GM21367 (cell line): ENCODE results near the gene VPS8.

ENCODE experiments used
- ATAC-seq: cut with Tn5 transposase; IDR thresholded peaks from one replicate; pipeline ENCODE4 v1.9.1; 2021; ENCODE audit not compliant: unreplicated experiment

VPS8 gene, protein sequence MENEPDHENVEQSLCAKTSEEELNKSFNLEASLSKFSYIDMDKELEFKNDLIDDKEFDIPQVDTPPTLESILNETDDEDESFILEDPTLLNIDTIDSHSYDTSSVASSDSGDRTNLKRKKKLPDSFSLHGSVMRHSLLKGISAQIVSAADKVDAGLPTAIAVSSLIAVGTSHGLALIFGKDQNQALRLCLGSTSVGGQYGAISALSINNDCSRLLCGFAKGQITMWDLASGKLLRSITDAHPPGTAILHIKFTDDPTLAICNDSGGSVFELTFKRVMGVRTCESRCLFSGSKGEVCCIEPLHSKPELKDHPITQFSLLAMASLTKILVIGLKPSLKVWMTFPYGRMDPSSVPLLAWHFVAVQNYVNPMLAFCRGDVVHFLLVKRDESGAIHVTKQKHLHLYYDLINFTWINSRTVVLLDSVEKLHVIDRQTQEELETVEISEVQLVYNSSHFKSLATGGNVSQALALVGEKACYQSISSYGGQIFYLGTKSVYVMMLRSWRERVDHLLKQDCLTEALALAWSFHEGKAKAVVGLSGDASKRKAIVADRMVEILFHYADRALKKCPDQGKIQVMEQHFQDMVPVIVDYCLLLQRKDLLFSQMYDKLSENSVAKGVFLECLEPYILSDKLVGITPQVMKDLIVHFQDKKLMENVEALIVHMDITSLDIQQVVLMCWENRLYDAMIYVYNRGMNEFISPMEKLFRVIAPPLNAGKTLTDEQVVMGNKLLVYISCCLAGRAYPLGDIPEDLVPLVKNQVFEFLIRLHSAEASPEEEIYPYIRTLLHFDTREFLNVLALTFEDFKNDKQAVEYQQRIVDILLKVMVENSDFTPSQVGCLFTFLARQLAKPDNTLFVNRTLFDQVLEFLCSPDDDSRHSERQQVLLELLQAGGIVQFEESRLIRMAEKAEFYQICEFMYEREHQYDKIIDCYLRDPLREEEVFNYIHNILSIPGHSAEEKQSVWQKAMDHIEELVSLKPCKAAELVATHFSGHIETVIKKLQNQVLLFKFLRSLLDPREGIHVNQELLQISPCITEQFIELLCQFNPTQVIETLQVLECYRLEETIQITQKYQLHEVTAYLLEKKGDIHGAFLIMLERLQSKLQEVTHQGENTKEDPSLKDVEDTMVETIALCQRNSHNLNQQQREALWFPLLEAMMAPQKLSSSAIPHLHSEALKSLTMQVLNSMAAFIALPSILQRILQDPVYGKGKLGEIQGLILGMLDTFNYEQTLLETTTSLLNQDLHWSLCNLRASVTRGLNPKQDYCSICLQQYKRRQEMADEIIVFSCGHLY (N-terminal part only)

GRCh38 chr3:184811999-184812661 lies at the start of gene VPS8:
Gene VPS8, plus strand, starts transcription at chr3:184812166. Its CDS starts 12,467 bp downstream, at chr3:184824633.
- ATAC-seq: peak; percentile 79

DNA sequence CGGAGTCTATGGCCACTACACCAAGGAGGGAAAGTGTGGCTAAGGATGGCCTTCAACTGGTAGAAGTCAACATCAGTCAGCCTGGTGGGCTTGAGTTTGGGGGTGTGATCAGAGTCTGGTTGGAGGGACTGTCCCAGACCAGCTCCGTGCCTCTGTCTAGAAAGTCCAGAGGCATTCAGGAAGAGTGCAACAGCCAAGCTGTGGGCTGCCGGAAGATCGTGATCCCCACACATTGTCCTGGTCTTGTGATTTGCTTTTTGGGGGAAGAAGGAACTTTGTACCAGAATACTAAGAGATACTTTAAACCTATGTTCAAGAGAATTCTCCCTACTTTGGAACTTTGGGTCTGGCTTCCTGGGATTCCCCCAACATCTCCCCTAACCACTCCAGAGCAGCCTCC lies 47.8 kb upstream of the VPS8 start:
- no peak for ATAC-seq

DNA sequence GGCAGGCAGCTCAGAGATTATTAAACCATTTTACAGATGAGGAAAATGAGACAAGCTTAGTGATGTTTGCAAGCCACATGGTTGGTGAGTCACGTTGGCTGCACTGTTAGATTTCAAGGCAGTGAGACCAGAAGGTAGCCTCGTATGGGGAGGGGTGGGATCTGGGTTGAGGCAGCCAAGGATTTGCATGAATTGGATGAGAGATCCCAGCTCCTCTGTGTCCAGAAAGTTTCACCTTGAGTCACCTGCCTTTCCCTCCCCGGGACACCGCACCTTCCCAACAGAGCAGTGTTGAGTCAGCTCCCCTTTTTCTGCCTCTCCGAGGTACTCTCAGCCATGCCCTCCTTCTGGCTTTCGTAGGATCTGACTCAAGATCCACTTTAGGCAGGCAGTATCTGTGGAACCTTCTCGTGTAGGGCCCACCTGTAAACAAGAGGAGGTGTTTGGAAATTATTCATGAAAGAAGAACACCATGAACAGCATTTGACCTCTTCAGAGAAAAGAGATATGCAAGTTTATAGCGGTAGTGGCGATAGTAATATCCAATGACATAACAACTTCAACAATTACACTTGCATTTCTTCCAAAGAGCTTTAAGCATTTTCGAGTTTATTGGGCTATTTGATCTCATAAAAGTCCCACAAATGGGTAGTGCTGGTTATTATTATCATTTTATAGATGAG lies 46.8 kb upstream of the VPS8 start:
- no peak for ATAC-seq

DNA sequence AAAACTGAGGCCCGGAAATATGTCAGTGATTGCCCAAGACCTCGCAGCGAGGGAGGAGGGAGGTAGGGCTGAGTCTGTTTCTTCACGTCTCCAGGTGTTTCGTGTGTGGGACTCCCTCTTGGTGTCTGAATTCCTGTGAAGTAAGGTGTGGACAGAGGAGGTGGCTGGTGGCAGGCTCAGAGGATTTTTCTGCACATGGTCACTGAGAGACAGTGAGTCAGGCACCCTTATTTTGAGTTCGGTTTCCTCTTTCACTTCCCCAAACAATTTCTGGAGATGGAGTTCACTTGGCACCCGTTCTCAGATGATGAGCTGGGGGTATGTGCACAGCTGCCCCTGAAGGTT lies 46.3 kb upstream of the VPS8 start:
- peak; percentile 62 for ATAC-seq

GRCh38 chr3:184766555-184767261 lies 45.3 kb upstream of the VPS8 start:
- no peak for ATAC-seq

DNA sequence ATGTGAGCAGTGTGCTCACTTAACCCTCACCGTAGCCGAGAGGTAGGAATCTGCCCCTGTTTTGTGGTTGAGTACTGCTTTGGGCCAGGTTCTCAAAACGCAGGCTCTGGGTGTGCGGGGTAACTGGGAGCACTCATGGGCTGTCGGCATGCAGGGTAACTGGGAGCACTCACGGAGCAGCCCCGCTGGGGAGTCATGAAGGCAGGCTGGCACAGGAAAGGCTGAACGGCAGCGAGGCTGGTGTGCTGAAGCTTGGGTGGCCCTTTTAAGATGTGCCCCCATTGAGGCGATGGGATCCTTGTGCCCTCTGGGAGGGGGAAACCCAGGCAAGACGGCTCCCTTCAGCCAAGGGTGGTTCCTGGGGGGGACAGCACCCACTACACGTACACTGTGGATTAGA lies 44.6 kb upstream of the VPS8 start:
- ATAC-seq: no peak

- ATAC-seq: no peak
Observed at GRCh38 chr3:184769382-184770170, 42.4 kb upstream of the VPS8 start.

GRCh38 chr3:184770541-184770940 lies 41.4 kb upstream of the VPS8 start:
- ATAC-seq: no peak

- ATAC-seq: no peak
Observed at GRCh38 chr3:184771301-184772127, 40.5 kb upstream of the VPS8 start.

- ATAC-seq: no peak
Observed at GRCh38 chr3:184772667-184773272, 39.2 kb upstream of the VPS8 start.

GRCh38 chr3:184773283-184774186 lies 38.4 kb upstream of the VPS8 start:
- no peak for ATAC-seq

GRCh38 chr3:184776916-184777315 lies 35.0 kb upstream of the VPS8 start:
- no peak for ATAC-seq

DNA sequence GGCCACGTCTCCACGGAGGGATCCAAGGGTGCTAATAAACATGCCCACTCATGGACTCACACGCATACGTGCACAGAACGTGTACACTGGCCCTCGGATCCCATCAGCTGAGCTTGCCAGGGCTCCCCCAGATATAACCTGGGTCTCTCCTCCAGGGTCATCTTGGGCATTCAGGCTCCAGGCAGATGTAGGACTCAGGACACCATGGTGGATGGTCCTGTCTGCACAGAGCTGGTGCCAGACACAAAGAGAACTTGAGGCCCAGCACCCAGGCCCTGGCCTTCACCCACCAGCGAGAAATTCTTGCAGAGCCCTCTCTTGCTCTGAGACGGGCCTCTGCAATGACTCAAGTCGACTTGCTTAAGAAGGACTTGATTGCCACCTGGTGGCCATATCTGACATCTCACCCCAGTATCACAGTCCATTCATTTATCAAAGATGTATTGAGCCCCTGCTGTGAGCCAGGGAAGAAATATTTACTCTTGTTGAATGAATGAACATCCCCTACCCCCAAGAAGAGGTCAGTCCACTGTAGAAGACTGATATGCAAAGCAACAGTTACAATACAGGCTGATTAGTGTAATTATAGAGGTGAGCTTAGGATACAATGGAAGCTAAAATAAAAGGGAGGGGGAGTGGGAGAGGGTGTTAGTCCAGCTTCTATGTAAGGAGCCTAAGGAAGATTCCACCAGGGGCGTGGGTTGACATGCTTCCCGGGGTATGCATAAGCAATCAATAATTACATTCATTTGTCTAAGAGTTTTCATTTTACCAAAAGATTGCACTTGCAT lies 34.2 kb upstream of the VPS8 start:
- ATAC-seq: no peak

DNA sequence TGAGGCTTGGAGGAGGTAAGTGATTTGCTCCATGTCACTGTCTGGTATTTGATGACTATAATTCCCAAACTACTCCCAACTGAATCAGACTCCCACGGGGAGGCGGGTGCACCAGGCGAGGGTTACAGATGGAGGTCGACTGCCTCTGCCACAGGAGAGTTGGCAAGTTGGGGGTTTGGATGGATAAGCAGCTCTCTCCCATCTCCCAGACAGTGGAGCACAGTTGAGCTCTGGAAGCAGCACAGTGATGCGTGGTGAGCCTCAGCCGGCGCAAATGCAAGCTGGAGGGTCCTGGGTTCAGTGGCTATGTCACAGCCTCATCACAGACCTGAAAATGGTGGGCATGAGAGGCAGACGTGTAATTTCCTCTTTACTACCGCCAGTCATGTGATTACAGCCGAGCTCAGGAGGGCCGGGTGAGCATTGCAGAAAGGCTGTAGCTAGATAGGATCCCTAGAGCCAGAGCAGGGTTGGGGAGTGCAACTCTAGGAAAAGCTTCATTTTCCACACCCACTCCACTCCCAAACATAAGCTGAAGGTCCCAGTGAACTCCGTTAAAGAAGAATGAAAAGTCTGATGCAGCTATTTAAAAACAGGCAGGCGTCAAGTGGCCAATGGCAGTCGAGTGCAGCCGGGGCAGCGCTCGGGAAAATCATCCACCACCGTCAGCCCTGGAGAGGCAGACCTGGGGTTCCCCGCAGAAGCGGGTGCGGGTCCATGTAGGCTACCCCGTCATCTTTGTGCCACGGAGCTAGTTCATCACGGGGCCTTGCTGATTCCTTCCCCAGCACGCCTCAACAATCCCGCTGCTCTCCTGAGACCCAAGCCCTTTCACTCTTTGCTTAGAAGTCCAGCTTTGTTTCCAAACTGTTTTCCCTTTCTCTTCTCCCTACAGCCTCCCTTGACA lies 33.3 kb upstream of the VPS8 start:
- ATAC-seq: no peak
